ENCODE data around the gene DHRS7B.
"Not testable (repeated sequence)": the region's sequence is repeated elsewhere in the genome, so short reads cannot be mapped to it uniquely, and the experiment has no call there.

The DHRS7B gene

GRCh38 chr17:21185061-21185460 lies 58.3 kb downstream of the DHRS7B start:
- in situ Hi-C loops (cut with MboI; ENCODE audit: low pct_unique_long_range_greater_than_20kb, low sequenced_read_pairs, unreplicated experiment): no loop called here
- no peak for TF ChIP-seq CTCF (IDR thresholded peaks at IDR 0.05; ENCODE audit: extremely low read depth, insufficient read depth, missing control alignments)
- DNase-seq (ENCODE audit: low spot score): no peak

- no peak for DNase-seq (ENCODE audit: low spot score)
- no peak for TF ChIP-seq CTCF (IDR thresholded peaks at IDR 0.05; ENCODE audit: extremely low read depth, insufficient read depth, missing control alignments)
- in situ Hi-C loops (cut with MboI; ENCODE audit: low pct_unique_long_range_greater_than_20kb, low sequenced_read_pairs, unreplicated experiment): no loop called here
Observed at GRCh38 chr17:21186399-21187187, 59.8 kb downstream of the DHRS7B start.

DNA sequence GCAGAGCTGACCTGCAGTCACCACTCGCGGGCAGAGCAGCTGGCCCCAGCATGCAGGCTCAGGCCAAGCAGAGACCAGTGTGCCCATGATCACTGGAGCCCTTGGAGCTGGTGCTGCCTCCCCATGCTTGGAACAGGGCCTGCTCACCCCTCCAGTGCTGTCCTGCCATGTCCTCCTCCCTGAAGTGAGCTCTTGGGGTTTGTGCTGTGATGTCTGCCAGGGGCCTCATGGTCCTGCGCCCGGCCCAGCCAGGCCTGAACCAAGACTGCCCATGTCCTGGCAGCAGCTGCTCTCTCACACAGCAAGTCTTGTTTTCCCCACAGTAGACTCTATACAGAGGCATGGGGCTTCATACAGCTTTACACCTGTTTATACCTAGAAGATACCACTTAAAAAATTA lies 62.6 kb downstream of the DHRS7B start:
- no peak for DNase-seq (ENCODE audit: low spot score)
- in situ Hi-C loops (cut with MboI; ENCODE audit: low pct_unique_long_range_greater_than_20kb, low sequenced_read_pairs, unreplicated experiment): no loop called here
- TF ChIP-seq CTCF (IDR thresholded peaks at IDR 0.05; ENCODE audit: extremely low read depth, insufficient read depth, missing control alignments): no peak

- in situ Hi-C loops (cut with MboI; ENCODE audit: low pct_unique_long_range_greater_than_20kb, low sequenced_read_pairs, unreplicated experiment): no loop called here
- DNase-seq (ENCODE audit: low spot score): no peak
- TF ChIP-seq CTCF (IDR thresholded peaks at IDR 0.05; ENCODE audit: extremely low read depth, insufficient read depth, missing control alignments): no peak
Observed at GRCh38 chr17:21190078-21190477, 63.3 kb downstream of the DHRS7B start.

- in situ Hi-C loops (cut with MboI; ENCODE audit: low pct_unique_long_range_greater_than_20kb, low sequenced_read_pairs, unreplicated experiment): no loop called here
- no peak for DNase-seq (ENCODE audit: low spot score)
- no peak for TF ChIP-seq CTCF (IDR thresholded peaks at IDR 0.05; ENCODE audit: extremely low read depth, insufficient read depth, missing control alignments)
Observed at GRCh38 chr17:21191698-21192097, 64.9 kb downstream of the DHRS7B start.

DNA sequence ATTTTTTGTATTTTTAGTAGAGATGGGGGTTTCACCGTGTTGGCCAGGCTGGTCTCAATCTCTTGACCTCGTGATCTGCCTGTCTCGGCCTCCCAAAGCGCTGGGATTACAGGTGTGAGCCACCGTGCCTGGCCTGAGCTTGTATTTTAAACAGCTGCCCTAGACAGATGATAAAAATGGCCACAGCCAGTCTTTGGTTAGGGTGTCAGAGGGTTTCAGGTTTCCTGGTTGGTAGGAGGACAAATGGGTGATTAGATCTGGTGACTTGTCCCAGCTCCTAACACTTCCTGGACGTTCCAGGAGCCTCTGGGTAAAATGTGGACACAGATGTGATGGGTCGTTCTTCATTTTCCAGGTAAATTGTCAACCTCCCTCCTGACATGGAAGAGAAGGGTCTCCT lies 65.7 kb downstream of the DHRS7B start:
- in situ Hi-C loops (cut with MboI; ENCODE audit: low pct_unique_long_range_greater_than_20kb, low sequenced_read_pairs, unreplicated experiment); DNase-seq (ENCODE audit: low spot score): not testable (repeated sequence)

DNA sequence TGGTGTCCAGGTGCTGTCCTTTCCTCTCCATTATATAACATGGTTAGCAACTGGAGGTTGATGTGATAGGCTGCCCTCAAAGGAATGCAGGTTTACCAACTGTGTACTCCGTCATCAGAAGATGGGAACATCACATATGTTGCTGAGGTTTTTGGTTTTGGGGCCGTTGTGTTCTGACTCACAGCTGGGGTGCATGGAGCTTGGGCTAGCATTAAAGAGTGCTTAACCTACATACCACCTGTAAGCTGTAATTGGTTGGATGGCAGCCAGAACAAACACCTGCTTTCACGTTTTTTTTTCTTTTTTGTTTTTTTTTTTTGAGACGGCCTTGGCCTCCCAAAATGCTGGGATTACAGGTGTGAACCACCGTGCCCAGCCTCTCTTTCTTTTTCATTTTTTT lies 66.3 kb downstream of the DHRS7B start:
- in situ Hi-C loops (cut with MboI; ENCODE audit: low pct_unique_long_range_greater_than_20kb, low sequenced_read_pairs, unreplicated experiment): no loop called here
- no peak for TF ChIP-seq CTCF (IDR thresholded peaks at IDR 0.05; ENCODE audit: extremely low read depth, insufficient read depth, missing control alignments)
- DNase-seq (ENCODE audit: low spot score): no peak
